ENCODE measurements around the gene CDKL4.
"Not testable (repeated sequence)": the region's sequence is repeated elsewhere in the genome, so short reads cannot be mapped to it uniquely, and the experiment has no call there.

The CDKL4 gene

DNA sequence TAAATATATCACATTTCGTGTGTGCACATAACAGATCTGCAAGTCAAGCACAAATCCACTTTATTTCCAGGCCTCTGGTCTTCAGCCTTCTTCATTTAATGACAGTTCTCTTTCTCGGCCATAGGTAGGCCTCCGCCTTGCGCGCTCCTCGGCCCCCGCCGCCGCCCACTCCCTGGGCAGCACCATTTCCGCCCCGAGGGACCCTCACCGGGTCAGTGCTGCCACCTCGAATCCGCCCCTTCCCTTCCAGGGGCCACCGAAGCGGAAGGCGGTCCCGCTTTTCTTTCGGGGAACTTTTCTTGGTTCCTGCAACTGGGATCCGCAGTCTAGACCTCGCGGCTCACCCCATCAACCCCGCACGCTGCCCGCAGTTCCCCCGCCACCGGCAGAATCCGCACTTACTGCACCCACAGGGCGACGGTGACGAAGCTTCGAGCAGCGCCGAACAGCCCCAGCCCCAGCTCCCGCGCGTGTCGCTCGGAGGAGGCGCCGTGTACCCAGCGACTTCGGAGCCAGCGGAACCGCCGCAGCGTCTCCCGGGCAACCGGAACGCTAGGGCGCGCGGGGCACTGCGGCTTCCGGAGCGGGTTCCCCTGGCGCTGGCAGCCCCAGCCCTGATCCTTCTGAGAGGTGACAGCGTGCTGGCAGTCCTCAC, at the start of gene CDKL4:
Gene CDKL4, minus strand, starts transcription at position 502 of the 655 bp plus-strand sequence.
- DNase-seq, result no peak

DNA sequence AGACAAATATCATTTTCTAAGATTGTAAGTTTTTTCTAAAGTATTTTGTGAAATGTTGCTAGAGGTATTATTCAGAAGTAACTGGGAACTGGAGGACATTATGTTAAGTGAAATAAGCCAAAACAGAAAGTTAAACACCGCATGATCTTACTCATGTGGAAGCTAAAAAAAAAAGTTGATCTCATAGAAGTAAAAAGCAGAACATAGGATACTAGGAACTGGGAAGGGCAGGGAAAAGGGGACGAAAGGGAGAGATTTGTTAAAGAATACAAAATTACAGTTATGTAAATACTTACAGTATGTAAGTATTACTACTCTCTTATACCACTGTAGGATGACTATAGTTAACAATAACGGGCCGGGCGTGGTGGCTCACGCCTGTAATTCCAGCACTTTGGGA, 46.7 kb upstream of the CDKL4 start:
- no peak for DNase-seq

DNA sequence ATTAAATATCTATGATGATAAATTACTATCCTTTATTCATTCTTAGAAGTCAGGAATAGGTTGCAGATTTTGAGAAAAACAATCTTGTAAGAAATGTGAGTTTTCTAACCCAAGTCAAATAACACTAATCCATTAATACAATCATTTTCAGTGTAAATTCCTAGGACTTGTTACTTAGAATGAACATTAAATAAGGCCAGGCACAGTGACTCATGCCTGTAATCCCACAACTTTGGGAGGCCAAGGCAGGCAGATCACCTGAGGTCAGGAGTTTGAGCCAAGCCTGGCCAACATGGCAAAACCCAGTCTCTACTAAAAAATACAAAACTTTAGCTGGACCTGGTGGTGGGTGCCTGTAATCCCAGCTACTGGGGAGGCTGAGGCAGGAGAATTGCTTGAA, 45.8 kb upstream of the CDKL4 start:
- no peak for DNase-seq

DNA sequence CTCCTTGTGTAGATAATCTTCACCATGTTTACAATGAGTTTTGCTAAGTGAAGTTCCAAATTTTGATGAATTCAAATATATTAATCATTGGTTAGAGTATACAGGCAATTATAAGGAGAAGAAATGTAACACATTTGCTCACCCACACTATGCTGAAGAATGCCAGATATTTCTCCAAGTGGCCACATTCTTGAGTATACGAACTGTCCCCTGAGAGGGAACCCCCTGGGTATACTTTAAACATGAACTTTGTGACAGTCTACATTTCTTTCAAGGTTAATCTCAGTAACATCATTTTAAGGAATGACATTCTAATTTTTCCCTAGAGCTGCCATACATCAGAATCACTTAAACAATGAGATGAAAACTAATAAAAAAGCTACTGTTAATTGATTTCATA, 39.8 kb upstream of the CDKL4 start:
- no peak for DNase-seq

DNA sequence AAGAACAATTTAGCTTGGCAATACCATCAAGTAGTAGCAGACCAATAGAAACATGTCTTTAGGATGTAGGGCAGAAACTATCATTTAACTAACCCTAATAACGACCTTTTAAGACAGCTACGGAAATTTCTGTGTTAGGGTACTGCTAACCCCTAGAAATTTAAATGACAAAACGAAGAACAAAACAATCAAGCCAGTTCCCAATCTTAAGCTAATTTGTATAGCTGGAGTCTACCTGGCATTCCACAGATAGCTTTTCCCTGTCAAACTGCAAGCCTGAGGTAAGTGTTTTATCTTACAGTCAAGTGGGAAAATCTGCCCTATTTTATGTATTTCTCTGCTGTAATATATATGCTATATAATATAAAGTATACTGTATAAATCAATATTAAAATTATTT, 37.6 kb upstream of the CDKL4 start:
- DNase-seq, result no peak

- DNase-seq, result no peak
These were observed 31.2 kb upstream of the CDKL4 start for GRCh38 chr2:39275016-39275415.

DNA sequence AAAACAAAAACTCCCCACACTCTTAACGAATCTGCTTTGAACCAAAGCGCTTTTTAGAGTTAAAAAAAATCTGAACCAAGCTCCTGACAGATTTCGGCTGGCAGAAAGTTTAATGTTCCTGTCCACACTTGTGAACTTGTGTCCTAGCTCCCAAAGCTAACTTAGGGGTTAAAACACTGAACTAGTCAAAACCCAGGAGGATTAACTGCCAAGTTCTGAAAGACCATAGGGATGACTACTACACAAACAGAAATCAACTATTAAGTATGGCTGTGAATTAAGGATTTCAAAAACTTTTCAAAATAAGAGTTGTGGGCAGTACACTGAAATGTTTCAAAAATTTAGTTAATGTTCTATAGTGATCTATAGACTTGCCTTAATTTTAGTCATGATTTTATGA, 26.2 kb upstream of the CDKL4 start:
- DNase-seq, result no peak

- DNase-seq, result no peak
These were observed 23.2 kb upstream of the CDKL4 start for GRCh38 chr2:39266916-39267434.

DNA sequence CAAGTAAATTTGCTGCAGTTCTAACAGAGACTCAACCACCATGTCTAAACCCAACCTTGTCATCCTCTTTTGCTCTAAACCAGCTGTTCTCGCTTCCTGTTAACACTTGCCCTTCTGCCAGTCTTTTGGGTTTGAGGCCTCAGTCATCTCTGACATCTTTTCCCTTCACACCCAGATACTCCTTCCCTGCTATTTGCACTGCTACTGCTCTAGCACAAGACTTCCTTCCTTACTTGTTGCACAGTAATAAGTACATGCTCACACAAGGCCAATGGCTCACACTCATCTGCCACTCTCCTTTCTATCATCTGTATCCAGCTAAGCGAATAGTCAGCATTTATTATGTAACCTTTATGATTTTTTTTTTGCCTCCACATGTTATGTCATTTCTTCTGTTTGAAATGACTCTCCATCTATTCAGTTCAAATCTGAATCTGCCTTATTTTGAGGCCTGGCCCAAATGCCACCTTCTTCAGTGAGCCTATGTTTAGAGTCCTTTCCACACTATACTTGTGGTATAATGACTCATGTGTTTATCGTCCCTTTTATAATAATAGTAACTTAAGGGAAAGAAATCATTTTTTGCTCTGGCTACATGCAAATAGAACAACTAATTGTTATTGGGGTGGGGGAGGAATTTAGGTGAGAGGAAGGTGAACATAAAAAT, 22.5 kb upstream of the CDKL4 start:
- no peak for DNase-seq

DNA sequence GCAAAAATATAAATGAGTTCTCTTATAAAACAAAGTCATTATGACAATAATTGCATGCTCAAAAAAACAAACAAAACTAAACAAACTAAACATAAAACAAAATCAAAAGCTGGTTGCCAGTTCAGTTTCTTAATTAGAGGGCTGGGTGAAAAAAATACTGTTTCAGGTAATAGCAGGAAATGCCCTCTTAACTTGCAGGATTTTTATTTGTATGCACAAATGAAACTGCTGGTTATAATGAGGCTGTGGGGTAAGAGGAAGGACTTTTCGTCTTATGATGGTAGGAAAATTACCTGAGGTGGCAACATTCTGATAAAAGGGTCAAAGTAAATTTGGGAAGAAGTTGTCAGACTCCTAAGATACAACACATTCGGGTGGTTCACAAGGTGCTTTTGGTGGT, 21.5 kb upstream of the CDKL4 start:
- no peak for DNase-seq

DNA sequence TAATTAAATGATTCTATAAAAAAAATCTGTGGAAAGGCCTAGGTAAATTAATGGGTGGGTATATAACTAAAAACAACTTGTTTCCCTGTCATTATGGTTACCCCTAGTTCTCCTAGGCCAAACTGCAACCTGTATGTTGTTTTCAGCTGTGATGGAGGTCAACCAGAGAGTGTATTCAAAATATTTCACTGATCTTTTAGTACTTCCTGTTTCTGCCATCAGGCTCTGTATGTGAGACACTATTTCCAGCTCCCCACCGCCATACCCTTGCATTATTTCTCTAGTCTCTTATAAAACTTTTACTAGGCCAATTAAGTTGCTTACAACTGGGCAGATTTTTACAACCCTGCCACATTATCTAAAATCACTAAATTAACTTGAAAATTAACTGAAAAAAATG, 21.0 kb upstream of the CDKL4 start:
- DNase-seq, result no peak

DNA sequence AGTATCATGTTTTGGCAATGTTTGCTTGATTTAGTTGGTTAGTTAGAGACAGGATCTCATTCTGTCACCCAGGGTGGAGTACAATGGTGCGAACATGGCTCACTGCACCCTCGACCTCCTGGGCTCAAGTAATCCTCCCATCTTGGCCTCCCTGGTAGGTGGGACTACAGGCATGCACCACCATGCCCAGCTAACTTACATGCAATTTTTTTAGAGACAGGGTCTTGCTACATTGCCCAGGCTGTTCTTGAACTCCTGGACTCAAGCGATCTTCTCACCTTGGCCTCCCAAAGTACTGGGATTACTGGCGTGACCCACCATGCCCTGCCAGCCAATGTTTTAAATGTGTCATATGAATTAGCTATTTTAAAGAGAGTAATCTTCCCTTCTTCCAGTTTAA, 16.3 kb upstream of the CDKL4 start:
- no peak for DNase-seq

GRCh38 chr2:39256040-39256439, 12.3 kb upstream of the CDKL4 start:
- no peak for DNase-seq

DNA sequence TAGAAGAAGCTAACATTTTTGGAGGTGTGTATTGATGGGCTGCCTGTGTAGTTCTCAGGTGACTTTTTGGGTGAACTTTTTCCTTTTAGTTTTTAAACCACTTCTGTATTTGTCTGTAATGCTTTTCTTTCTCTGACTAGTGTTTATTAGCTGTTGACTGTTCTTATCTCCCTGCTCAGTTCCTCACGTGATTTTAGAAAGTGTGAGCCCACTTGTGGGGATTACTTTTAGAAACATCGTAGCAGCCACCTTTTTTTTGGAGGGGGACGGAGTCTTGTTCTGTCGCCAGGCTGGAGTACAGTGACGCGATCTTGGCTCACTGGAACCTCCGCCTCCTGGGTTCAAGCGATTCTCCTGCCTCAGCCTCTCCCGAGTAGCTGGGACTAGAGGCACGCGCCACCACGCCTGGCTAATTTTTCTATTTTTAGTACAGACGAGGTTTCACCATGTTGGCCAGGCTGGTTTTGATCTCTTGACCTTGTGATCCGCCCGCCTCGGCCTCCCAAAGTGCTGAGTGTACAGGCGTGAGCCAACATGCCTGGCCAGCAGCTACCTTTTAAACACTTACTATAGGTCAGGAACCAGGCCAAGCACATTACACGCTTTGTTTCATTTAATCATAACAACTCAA, 9.2 kb upstream of the CDKL4 start:
- DNase-seq, result no peak

DNA sequence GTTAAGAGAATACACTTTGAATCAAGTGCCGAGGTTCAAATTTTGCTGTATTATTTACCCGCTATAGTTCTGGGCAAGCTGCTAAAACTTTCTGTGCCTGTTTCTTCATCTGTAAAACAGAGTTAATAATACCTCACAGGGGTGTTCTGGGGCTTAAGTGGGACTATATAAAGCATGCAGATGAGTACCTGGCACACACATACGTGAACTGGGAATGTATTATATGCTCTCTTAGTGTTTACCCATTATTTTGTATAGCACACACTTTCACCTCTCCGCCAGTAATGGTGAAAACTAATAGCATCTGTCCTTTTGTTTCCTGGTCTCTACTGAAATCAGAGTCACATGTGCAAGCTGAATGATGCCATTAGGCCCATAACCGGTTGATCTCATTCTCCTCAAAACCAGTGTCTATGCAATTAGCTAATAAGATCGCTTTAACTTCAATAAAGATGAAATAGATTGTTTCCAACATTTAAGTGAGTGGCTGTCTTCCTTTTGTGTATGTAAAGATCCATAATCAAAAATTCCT, 3.8 kb upstream of the CDKL4 start:
- DNase-seq, result no peak

GRCh38 chr2:39246382-39246980, 2.7 kb upstream of the CDKL4 start:
- DNase-seq, result no peak

GRCh38 chr2:39244963-39245625, 1.3 kb upstream of the CDKL4 start:
- DNase-seq, result not testable (repeated sequence)

GRCh38 chr2:39244241-39244862, 582 bp upstream of the CDKL4 start:
- DNase-seq, result not testable (repeated sequence)

- DNase-seq, result no peak
These were observed 2.2 kb downstream of the CDKL4 start for GRCh38 chr2:39241588-39241987.

DNA sequence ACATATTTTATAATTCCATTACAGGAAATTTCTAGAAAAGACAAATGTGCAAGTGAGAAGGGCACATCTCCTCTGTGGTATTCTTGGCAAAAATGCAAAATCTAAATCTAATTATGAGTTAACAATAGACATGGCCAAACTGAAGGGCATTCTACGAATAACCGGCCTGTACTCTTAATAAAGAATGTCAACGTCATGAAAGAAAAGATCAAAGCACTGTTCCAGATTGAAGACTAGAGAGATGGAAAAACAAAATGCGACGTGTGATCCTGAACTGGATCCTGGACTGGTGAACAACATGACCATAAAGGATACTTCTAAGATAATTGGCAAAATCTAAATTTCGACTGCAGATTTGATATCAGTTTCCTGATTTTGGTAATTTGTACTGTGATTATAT, 3.0 kb downstream of the CDKL4 start:
- no peak for DNase-seq

- DNase-seq, result no peak
These were observed 9.0 kb downstream of the CDKL4 start for GRCh38 chr2:39234754-39235153.

- DNase-seq, result no peak
These were observed 11.6 kb downstream of the CDKL4 start for GRCh38 chr2:39232141-39232540.
